Measurements from ENCODE around the gene ZNF777. TPM values are rescaled to one million over a fixed set of nuclear protein-coding genes. Genes with fewer than 3 reads are reported as not detected.

Gene ZNF777
- total and polyA plus RNA-seq, 9 of the 15 experiments (the other 6 are each of a cell fraction or from before 2014, with no cell fraction given): 0.11 to 32.6 (median 9.0) TPM

DNA sequence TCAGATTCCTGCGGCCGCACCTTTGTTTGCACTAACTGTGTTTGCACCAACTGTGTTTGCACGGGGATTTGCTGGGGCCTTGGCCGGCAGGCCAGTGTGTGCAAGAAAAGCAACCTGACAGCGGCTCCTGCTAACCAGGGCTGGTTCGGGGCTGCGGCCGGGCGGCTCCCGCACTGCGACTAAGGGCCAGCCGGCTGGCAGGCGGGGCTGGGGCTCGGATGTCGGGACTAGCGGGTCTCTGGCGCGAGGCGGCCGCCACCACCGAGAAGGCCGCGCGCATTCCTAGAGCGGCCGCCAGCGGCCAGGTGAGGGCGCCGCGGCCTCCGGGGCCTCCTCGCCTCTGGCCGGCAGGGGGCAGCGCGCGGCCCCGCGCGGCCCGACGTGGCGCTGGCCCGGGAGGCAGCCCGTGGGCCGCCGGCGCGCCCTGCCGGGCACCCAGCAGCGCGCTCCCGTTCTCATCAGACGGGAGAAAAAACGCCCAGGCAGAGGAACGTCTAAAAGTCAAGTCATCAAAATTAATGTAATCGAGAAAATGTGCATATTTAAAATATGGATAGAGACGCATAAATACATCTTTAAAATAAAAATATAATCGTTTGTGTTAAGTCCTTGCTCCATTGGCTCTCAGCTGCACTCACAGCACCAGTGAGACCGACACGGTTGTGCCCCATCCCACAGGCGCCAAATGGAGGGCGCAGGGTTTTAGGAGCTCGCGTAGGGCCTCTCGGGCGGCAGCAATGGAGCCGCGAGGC, 38.5 kb downstream of the ZNF777 start (continued):
- TF ChIP-seq, protein P1, sequence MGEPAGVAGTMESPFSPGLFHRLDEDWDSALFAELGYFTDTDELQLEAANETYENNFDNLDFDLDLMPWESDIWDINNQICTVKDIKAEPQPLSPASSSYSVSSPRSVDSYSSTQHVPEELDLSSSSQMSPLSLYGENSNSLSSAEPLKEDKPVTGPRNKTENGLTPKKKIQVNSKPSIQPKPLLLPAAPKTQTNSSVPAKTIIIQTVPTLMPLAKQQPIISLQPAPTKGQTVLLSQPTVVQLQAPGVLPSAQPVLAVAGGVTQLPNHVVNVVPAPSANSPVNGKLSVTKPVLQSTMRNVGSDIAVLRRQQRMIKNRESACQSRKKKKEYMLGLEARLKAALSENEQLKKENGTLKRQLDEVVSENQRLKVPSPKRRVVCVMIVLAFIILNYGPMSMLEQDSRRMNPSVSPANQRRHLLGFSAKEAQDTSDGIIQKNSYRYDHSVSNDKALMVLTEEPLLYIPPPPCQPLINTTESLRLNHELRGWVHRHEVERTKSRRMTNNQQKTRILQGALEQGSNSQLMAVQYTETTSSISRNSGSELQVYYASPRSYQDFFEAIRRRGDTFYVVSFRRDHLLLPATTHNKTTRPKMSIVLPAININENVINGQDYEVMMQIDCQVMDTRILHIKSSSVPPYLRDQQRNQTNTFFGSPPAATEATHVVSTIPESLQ (CRISPR knock-in tag; IDR thresholded peaks at IDR 0.05): peak; percentile 95; the same call in 1 of the 2 replicates
- no peak for TF ChIP-seq MEIS2 (IDR thresholded peaks at IDR 0.05; ENCODE audit: partially characterized antibody)
- TF ChIP-seq TAF1 (IDR thresholded peaks at IDR 0.05; ENCODE audit: control insufficient read depth, extremely low read depth, insufficient read depth, low read length, severe bottlenecking): peak; percentile 71
- TF ChIP-seq, protein P2, sequence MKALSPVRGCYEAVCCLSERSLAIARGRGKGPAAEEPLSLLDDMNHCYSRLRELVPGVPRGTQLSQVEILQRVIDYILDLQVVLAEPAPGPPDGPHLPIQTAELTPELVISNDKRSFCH (CRISPR knock-in tag; IDR thresholded peaks at IDR 0.05): no peak
- TF ChIP-seq, protein P2 (tag; IDR thresholded peaks at IDR 0.05): peak; percentile 56; the same call in 1 of the 2 replicates
- TF ChIP-seq, protein P3, sequence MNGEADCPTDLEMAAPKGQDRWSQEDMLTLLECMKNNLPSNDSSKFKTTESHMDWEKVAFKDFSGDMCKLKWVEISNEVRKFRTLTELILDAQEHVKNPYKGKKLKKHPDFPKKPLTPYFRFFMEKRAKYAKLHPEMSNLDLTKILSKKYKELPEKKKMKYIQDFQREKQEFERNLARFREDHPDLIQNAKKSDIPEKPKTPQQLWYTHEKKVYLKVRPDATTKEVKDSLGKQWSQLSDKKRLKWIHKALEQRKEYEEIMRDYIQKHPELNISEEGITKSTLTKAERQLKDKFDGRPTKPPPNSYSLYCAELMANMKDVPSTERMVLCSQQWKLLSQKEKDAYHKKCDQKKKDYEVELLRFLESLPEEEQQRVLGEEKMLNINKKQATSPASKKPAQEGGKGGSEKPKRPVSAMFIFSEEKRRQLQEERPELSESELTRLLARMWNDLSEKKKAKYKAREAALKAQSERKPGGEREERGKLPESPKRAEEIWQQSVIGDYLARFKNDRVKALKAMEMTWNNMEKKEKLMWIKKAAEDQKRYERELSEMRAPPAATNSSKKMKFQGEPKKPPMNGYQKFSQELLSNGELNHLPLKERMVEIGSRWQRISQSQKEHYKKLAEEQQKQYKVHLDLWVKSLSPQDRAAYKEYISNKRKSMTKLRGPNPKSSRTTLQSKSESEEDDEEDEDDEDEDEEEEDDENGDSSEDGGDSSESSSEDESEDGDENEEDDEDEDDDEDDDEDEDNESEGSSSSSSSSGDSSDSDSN (IDR thresholded peaks at IDR 0.05; ENCODE audit: borderline replicate concordance in 1 of 2, low read depth in 2 of 2, low read length in 2 of 2): peak in 1 of 2 experiments; percentile 87; a peak in 1 of 4 replicates
- no peak for TF ChIP-seq SRSF9 (IDR thresholded peaks at IDR 0.05; ENCODE audit: borderline replicate concordance, low read depth, low read length)
- TF ChIP-seq, protein P4, sequence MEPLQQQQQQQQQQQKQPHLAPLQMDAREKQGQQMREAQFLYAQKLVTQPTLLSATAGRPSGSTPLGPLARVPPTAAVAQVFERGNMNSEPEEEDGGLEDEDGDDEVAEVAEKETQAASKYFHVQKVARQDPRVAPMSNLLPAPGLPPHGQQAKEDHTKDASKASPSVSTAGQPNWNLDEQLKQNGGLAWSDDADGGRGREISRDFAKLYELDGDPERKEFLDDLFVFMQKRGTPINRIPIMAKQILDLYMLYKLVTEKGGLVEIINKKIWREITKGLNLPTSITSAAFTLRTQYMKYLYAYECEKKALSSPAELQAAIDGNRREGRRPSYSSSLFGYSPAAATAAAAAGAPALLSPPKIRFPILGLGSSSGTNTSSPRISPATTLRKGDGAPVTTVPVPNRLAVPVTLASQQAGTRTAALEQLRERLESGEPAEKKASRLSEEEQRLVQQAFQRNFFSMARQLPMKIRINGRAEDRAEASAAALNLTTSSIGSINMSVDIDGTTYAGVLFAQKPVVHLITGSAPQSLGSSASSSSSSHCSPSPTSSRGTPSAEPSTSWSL (CRISPR knock-in tag; IDR thresholded peaks at IDR 0.05; ENCODE audit: borderline replicate concordance): no peak; the same call in 1 of the 2 replicates
- TF ChIP-seq PHF8 (IDR thresholded peaks at IDR 0.05; ENCODE audit: borderline replicate concordance, low read length): peak; percentile 97; the same call in 1 of the 2 replicates
- peak in 1 of 2 experiments; percentile 41; a peak in 2 of 4 replicates for TF ChIP-seq NRF1 (conservative IDR thresholded peaks at IDR 0.05 in 1 of 2, IDR thresholded peaks at IDR 0.05 in 1 of 2)
- TF ChIP-seq BCOR (IDR thresholded peaks at IDR 0.05): no peak
- peak; percentile 79 for TF ChIP-seq SMC3 (conservative IDR thresholded peaks at IDR 0.05; ENCODE audit: insufficient read depth, low read depth, low read length)
- no peak for TF ChIP-seq ZNF778 (CRISPR knock-in tag; IDR thresholded peaks at IDR 0.05)
- peak; percentile 39; the same call in 1 of the 2 replicates for TF ChIP-seq MEF2A (IDR thresholded peaks at IDR 0.05; ENCODE audit: control insufficient read depth, low read depth, low read length)
- no peak for TF ChIP-seq ZNF175 (CRISPR knock-in tag; IDR thresholded peaks at IDR 0.05; ENCODE audit: low read depth)
- TF ChIP-seq CTBP1 (IDR thresholded peaks at IDR 0.05; ENCODE audit: borderline replicate concordance): peak; percentile 98
- TF ChIP-seq, protein P5, sequence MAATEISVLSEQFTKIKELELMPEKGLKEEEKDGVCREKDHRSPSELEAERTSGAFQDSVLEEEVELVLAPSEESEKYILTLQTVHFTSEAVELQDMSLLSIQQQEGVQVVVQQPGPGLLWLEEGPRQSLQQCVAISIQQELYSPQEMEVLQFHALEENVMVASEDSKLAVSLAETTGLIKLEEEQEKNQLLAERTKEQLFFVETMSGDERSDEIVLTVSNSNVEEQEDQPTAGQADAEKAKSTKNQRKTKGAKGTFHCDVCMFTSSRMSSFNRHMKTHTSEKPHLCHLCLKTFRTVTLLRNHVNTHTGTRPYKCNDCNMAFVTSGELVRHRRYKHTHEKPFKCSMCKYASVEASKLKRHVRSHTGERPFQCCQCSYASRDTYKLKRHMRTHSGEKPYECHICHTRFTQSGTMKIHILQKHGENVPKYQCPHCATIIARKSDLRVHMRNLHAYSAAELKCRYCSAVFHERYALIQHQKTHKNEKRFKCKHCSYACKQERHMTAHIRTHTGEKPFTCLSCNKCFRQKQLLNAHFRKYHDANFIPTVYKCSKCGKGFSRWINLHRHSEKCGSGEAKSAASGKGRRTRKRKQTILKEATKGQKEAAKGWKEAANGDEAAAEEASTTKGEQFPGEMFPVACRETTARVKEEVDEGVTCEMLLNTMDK (IDR thresholded peaks at IDR 0.05; ENCODE audit: borderline replicate concordance, insufficient read depth, low read depth, low read length, poor library complexity, severe bottlenecking): peak; percentile 99

All from K562 (cell line).